HEK293T (cell line): ENCODE results near the gene RASSF5.

Source experiments
- CTCF ChIA-PET: fragments of 350-600 bp; formaldehyde crosslinking; extraction: SDS; loops from one replicate; lab custom pipeline; 2021; ENCODE audit warnings: antibody characterized with exemption, inconsistent platforms; lab: Yijun Ruan, JAX
- POLR2A ChIA-PET: fragments of 350-600 bp; formaldehyde crosslinking; extraction: SDS; loops from one replicate; lab custom pipeline; 2020; ENCODE audit warnings: antibody characterized with exemption, inconsistent platforms; lab: Yijun Ruan, JAX
- DNase-seq: peaks from one replicate; pipeline ENCODE4 v3.0.0; 2012; ENCODE audit warnings: mixed read lengths; ENCODE audit errors: extremely low spot score
- ARNT ChIP-seq: fragments of 450-650 bp; IDR thresholded peaks from 2 replicates; pipeline ENCODE4 v1.6.1; 2017; ENCODE audit warnings: mild to moderate bottlenecking
- BHLHE40 ChIP-seq: fragments of 450-650 bp; IDR thresholded peaks from 2 replicates; pipeline ENCODE4 v1.6.1; 2016; ENCODE audit warnings: mild to moderate bottlenecking, moderate library complexity, borderline replicate concordance
- CTBP1 ChIP-seq: fragments of 450-650 bp; IDR thresholded peaks from 2 replicates; pipeline ENCODE4 v1.6.1; 2016; ENCODE audit warnings: borderline replicate concordance
- ELF4 ChIP-seq: fragments of 450-650 bp; IDR thresholded peaks from 2 replicates; pipeline ENCODE4 v1.6.1; 2017; ENCODE audit warnings: antibody characterized with exemption
- FOXA1 ChIP-seq: fragments of 450-650 bp; IDR thresholded peaks from 2 replicates; pipeline ENCODE4 v1.6.1; 2016; ENCODE audit warnings: mild to moderate bottlenecking
- FOXK2 ChIP-seq: fragments of 450-650 bp; IDR thresholded peaks from 2 replicates; pipeline ENCODE4 v1.6.1; 2016; ENCODE audit warnings: mild to moderate bottlenecking
- FOXM1 ChIP-seq: fragments of 450-650 bp; IDR thresholded peaks from 2 replicates; pipeline ENCODE4 v1.6.1; 2017; ENCODE audit warnings: mild to moderate bottlenecking, borderline replicate concordance
- HDGF ChIP-seq: fragments of 450-650 bp; IDR thresholded peaks from 2 replicates; pipeline ENCODE4 v1.6.1; 2017; ENCODE audit warnings: antibody characterized with exemption, borderline replicate concordance
- L3MBTL2 ChIP-seq: fragments of 450-650 bp; conservative IDR thresholded peaks from 2 replicates; pipeline ENCODE4 v1.6.1; 2016; ENCODE audit warnings: mild to moderate bottlenecking
- LEF1 ChIP-seq: fragments of 450-650 bp; IDR thresholded peaks from 2 replicates; pipeline ENCODE4 v1.6.1; 2017; ENCODE audit warnings: mild to moderate bottlenecking, borderline replicate concordance
- NFRKB ChIP-seq: fragments of 450-650 bp; IDR thresholded peaks from 2 replicates; pipeline ENCODE4 v1.6.1; 2016; ENCODE audit warnings: mild to moderate bottlenecking, moderate library complexity
- PKNOX1 ChIP-seq: fragments of 450-650 bp; IDR thresholded peaks from 2 replicates; pipeline ENCODE4 v1.6.1; 2016
- SP1 ChIP-seq: fragments of 450-650 bp; IDR thresholded peaks from 2 replicates; pipeline ENCODE4 v1.6.1; 2017
- SUZ12 ChIP-seq: fragments of 450-650 bp; IDR thresholded peaks from 2 replicates; pipeline ENCODE4 v1.6.1; 2016; ENCODE audit warnings: mild to moderate bottlenecking
- TARDBP ChIP-seq: fragments of 450-650 bp; IDR thresholded peaks from 2 replicates; pipeline ENCODE4 v1.6.1; 2016
- ZNF384 ChIP-seq: fragments of 450-650 bp; IDR thresholded peaks from 2 replicates; pipeline ENCODE4 v1.6.1; 2016

RASSF5 gene

DNA sequence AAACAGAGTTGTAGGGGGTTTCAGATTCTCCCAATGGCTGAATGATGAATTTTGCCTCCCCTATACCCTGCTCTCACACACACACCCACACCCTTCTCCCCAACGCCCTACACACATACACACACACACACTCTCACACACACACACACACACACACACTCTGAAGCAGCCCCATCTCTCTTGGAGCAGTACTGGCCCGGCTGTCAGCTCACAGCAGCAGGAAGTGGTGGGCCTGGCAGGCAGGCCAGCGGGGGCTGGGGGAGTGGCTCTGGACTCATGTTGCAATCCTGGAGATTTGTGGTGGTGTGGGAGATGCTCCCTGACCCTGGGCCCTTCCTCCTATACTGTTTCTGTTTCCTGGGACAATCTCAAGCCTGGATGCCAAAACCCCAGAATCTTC lies 34.9 kb upstream of the RASSF5 start:
- ChIA-PET POLR2A (no interaction called here), CTCF (no interaction called here)
- TF ChIP-seq PKNOX1 = no peak
- TF ChIP-seq ELF4 = no peak
- TF ChIP-seq BHLHE40 = no peak
- no peak for TF ChIP-seq TARDBP
- TF ChIP-seq HDGF = no peak
- TF ChIP-seq CTBP1 = no peak
- TF ChIP-seq L3MBTL2 = no peak
- TF ChIP-seq FOXK2 = no peak
- no peak for TF ChIP-seq SUZ12
- TF ChIP-seq ZNF384 = no peak
- no peak for TF ChIP-seq ARNT
- no peak for DNase-seq

- DNase-seq = no peak
- ChIA-PET POLR2A (no interaction called here), CTCF (interaction anchor here (1.0 kb wide), 1 partner anchor 11 kb away, joined by 4 read pairs; no protein-coding TSS in a partner anchor)
- TF ChIP-seq ARNT = no peak
- no peak for TF ChIP-seq HDGF
Measured at GRCh38 chr1:206472886-206473285, 34.4 kb upstream of the RASSF5 start.

DNA sequence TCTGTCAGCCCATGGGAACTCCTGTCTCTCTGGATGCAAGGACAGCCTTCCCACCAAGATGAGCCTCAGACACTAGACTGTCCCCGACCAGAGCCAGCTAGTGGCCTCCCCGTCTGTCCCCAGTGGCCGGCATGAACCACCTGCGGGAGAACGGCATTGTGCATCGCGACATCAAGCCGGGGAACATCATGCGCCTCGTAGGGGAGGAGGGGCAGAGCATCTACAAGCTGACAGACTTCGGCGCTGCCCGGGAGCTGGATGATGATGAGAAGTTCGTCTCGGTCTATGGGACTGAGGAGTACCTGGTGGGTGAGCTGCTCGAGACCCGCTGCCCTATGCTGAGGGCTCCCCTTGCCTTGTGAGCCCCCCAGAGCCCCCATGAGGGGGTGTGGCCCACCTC lies 31.3 kb upstream of the RASSF5 start:
- POLR2A ChIA-PET = no interaction called here
- CTCF ChIA-PET = interaction anchor here (1.3 kb wide), 1 partner anchor 14 kb away, joined by 5 read pairs; no protein-coding TSS in a partner anchor
- no peak for DNase-seq
- TF ChIP-seq ELF4 = no peak
- TF ChIP-seq FOXM1 = no peak
- TF ChIP-seq SUZ12 = no peak
- TF ChIP-seq ZNF384 = no peak
- TF ChIP-seq ARNT = no peak
- TF ChIP-seq L3MBTL2 = no peak
- no peak for TF ChIP-seq TARDBP
- TF ChIP-seq LEF1 = no peak
- no peak for TF ChIP-seq FOXK2
- TF ChIP-seq HDGF = no peak
- no peak for TF ChIP-seq BHLHE40
- TF ChIP-seq NFRKB = no peak
- TF ChIP-seq CTBP1 = no peak
- no peak for TF ChIP-seq FOXA1
- no peak for TF ChIP-seq PKNOX1

- POLR2A ChIA-PET = no interaction called here
- CTCF ChIA-PET = interaction anchor here (0.9 to 1.3 kb wide), 2 partner anchors 13 to 14 kb away, joined by 3 to 5 read pairs; no protein-coding TSS in a partner anchor
- DNase-seq = no peak
- TF ChIP-seq PKNOX1 (no peak), L3MBTL2 (no peak), FOXM1 (no peak), FOXA1 (no peak), ARNT (no peak), HDGF (no peak), SP1 (no peak), ELF4 (no peak), NFRKB (no peak), FOXK2 (no peak), BHLHE40 (no peak), LEF1 (no peak), ZNF384 (no peak), TARDBP (no peak), CTBP1 (no peak), SUZ12 (no peak)
Measured at GRCh38 chr1:206476591-206476990, 30.7 kb upstream of the RASSF5 start.

GRCh38 chr1:206477110-206477509 lies 30.2 kb upstream of the RASSF5 start:
- ChIA-PET POLR2A (no interaction called here), CTCF (interaction anchor here (0.9 kb wide), 1 partner anchor 13 kb away, joined by 3 read pairs; no protein-coding TSS in a partner anchor)
- DNase-seq = no peak
- no peak for TF ChIP-seq ARNT
- TF ChIP-seq LEF1 = no peak
- no peak for TF ChIP-seq TARDBP
- no peak for TF ChIP-seq PKNOX1

GRCh38 chr1:206477581-206478380 lies 29.6 kb upstream of the RASSF5 start:
- POLR2A ChIA-PET = no interaction called here
- CTCF ChIA-PET = interaction anchor here (0.9 kb wide), 1 partner anchor 13 kb away, joined by 3 read pairs; no protein-coding TSS in a partner anchor
- no peak for DNase-seq

More at GRCh38 chr1:206477581-206478380, 29.6 kb upstream of the RASSF5 start:
- no peak for TF ChIP-seq SUZ12
- TF ChIP-seq HDGF = no peak
- TF ChIP-seq SP1 = no peak
- no peak for TF ChIP-seq CTBP1
- no peak for TF ChIP-seq ELF4
- TF ChIP-seq FOXA1 = no peak
- no peak for TF ChIP-seq TARDBP
